Measurements from ENCODE around the gene NADK2.
A peak's percentile ranks its signal among the peaks of the same experiment; 100 is the strongest.

NADK2 gene

GRCh38 chr5:36246036-36246800, 4.5 kb upstream of the NADK2 start:
- no peak for DNase-seq (ENCODE audit: low read depth in 2 of 2)

- DNase-seq (ENCODE audit: low read depth in 2 of 2), result no peak
Measured at GRCh38 chr5:36244076-36244475, 2.4 kb upstream of the NADK2 start.

GRCh38 chr5:36243653-36244052, 1.9 kb upstream of the NADK2 start:
- no peak for DNase-seq (ENCODE audit: low read depth in 2 of 2)

GRCh38 chr5:36242534-36243485, 1.1 kb upstream of the NADK2 start:
- no peak for DNase-seq (ENCODE audit: low read depth in 2 of 2)

- DNase-seq (ENCODE audit: low read depth in 2 of 2), result peak; percentile 15 to 23
Measured at GRCh38 chr5:36240779-36241630, 720 bp downstream of the NADK2 start.

GRCh38 chr5:36239370-36240293, 2.1 kb downstream of the NADK2 start:
- DNase-seq (ENCODE audit: low read depth in 2 of 2), result no peak

GRCh38 chr5:36238502-36239295, 3.0 kb downstream of the NADK2 start:
- DNase-seq (ENCODE audit: low read depth in 2 of 2), result no peak

- no peak for DNase-seq (ENCODE audit: low read depth in 2 of 2)
Measured at GRCh38 chr5:36237751-36238150, 4.0 kb downstream of the NADK2 start.

GRCh38 chr5:36236801-36237200, 4.9 kb downstream of the NADK2 start:
- DNase-seq (ENCODE audit: low read depth in 2 of 2), result no peak

- no peak for DNase-seq (ENCODE audit: low read depth in 2 of 2)
Measured at GRCh38 chr5:36232533-36232932, 9.2 kb downstream of the NADK2 start.

- no peak for DNase-seq (ENCODE audit: low read depth in 2 of 2)
Measured at GRCh38 chr5:36230151-36230790, 11.5 kb downstream of the NADK2 start.

- DNase-seq (ENCODE audit: low read depth in 2 of 2), result no peak
Measured at GRCh38 chr5:36228505-36228904, 13.2 kb downstream of the NADK2 start.

- no peak for DNase-seq (ENCODE audit: low read depth in 2 of 2)
Measured at GRCh38 chr5:36227046-36227445, 14.7 kb downstream of the NADK2 start.

- no peak for DNase-seq (ENCODE audit: low read depth in 2 of 2)
Measured at GRCh38 chr5:36222620-36223019, 19.1 kb downstream of the NADK2 start.

GRCh38 chr5:36217988-36218387, 23.7 kb downstream of the NADK2 start:
- no peak for DNase-seq (ENCODE audit: low read depth in 2 of 2)

GRCh38 chr5:36217567-36217966, 24.2 kb downstream of the NADK2 start:
- no peak for DNase-seq (ENCODE audit: low read depth in 2 of 2)

- no peak for DNase-seq (ENCODE audit: low read depth in 2 of 2)
Measured at GRCh38 chr5:36215910-36216309, 25.8 kb downstream of the NADK2 start.

- no peak for DNase-seq (ENCODE audit: low read depth in 2 of 2)
Measured at GRCh38 chr5:36214436-36214835, 27.3 kb downstream of the NADK2 start.

GRCh38 chr5:36209664-36210063, 32.1 kb downstream of the NADK2 start:
- DNase-seq (ENCODE audit: low read depth in 2 of 2), result no peak
